OCI-LY3 (cell line): ENCODE results near the gene HDAC3.
A peak's percentile ranks its signal among the peaks of the same experiment; 100 is the strongest.

ENCODE experiments used
- H2AFZ ChIP-seq: fragments of 200-600, 300-600 bp; shearing (Covaris generic); 2 replicates; pipeline ENCODE4 v1.6.0; 2014; ENCODE audit warnings: antibody characterized with exemption, low read depth, low read length
- H3K27ac ChIP-seq: fragments of 200-600, 300-600 bp; sonication (generic); 2 replicates; pipeline ENCODE4 v1.5.1; 2014; ENCODE audit warnings: mild to moderate bottlenecking, low read length, moderate library complexity, mixed read lengths
- H3K27me3 ChIP-seq: fragments of 200-600, 300-600 bp; sonication (generic); 2 replicates; pipeline ENCODE4 v1.6.1; 2014; ENCODE audit warnings: low read depth, low read length, mixed read lengths
- H3K36me3 ChIP-seq: fragments of 200-600, 300-600 bp; sonication (generic); replicated peaks from 2 replicates; pipeline ENCODE3; 2014; ENCODE audit warnings: low read depth, low read length, mixed read lengths
- H3K4me1 ChIP-seq: fragments of 300-600, 200-600 bp; sonication (generic); 2 replicates; pipeline ENCODE4 v1.6.1; 2014; ENCODE audit warnings: low read length, mixed read lengths
- H3K4me2 ChIP-seq: fragments of 200-600, 300-600 bp; sonication (generic); 2 replicates; pipeline ENCODE4 v1.6.1; 2014; ENCODE audit warnings: low read length, mixed read lengths
- H3K4me3 ChIP-seq: fragments of 300-600, 200-600 bp; sonication (generic); 2 replicates; pipeline ENCODE4 v1.5.1; 2014; ENCODE audit warnings: antibody characterized with exemption, mild to moderate bottlenecking, low read length, moderate library complexity
- H3K79me2 ChIP-seq: fragments of 300-600, 200-600 bp; shearing (Covaris generic); 2 replicates; pipeline ENCODE4 v1.6.1; 2014; ENCODE audit warnings: mild to moderate bottlenecking, low read length, mixed read lengths
- H3K9ac ChIP-seq: fragments of 300-600, 200-600 bp; shearing (Covaris generic); 2 replicates; pipeline ENCODE4 v1.6.0; 2014; ENCODE audit warnings: mild to moderate bottlenecking, low read length, moderate library complexity
- H3K9me3 ChIP-seq: fragments of 200-600, 300-600 bp; shearing (Covaris generic); 2 replicates; pipeline ENCODE4 v1.6.1; 2014; ENCODE audit warnings: low read length, mixed read lengths; ENCODE audit not compliant: insufficient read depth
- H4K20me1 ChIP-seq: fragments of 200-600, 300-600 bp; sonication (generic); 2 replicates; pipeline ENCODE4 v1.6.1; 2016; ENCODE audit warnings: low read length, mixed read lengths; ENCODE audit not compliant: insufficient read depth
- EZH2phosphoT487 ChIP-seq: fragments of 200-600 bp; shearing (Covaris generic); IDR thresholded peaks from 2 replicates; pipeline ENCODE4 v1.6.1; 2018; ENCODE audit warnings: antibody characterized with exemption, mixed run types, low read depth
- TF ChIP-seq, protein P1 (sequence below): fragments of 200-600, 300-600 bp; sonication (generic); IDR thresholded peaks from 2 replicates; pipeline ENCODE4 v1.5.1; 2014; ENCODE audit warnings: antibody characterized with exemption, low read length, low read depth

HDAC3 gene

DNA sequence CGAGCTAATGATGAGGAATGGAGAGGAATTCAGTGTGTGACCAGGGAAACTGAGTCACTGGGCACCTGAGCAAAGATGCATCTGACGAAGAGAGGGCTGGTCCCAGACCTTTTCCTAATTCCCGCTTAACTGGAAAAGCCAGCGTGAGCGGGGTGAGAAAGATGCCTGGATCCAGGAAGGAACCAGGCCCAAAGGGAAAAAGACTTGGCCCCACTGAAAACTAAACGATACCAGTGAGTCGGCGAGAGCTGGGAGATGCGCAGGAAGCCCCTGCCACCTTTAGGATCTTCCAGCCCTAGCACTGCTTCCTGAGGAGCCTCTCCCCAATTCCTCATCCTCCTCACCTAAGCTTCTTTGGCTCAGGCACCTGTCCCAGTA is 15.1 kb upstream of the HDAC3 start:
- Histone ChIP-seq H2AFZ (peak overlapping the region; percentile 47; the same call in 1 of the 2 replicates), H3K27ac (no peak overlapping the region)
- no peak for TF ChIP-seq EZH2phosphoT487

DNA sequence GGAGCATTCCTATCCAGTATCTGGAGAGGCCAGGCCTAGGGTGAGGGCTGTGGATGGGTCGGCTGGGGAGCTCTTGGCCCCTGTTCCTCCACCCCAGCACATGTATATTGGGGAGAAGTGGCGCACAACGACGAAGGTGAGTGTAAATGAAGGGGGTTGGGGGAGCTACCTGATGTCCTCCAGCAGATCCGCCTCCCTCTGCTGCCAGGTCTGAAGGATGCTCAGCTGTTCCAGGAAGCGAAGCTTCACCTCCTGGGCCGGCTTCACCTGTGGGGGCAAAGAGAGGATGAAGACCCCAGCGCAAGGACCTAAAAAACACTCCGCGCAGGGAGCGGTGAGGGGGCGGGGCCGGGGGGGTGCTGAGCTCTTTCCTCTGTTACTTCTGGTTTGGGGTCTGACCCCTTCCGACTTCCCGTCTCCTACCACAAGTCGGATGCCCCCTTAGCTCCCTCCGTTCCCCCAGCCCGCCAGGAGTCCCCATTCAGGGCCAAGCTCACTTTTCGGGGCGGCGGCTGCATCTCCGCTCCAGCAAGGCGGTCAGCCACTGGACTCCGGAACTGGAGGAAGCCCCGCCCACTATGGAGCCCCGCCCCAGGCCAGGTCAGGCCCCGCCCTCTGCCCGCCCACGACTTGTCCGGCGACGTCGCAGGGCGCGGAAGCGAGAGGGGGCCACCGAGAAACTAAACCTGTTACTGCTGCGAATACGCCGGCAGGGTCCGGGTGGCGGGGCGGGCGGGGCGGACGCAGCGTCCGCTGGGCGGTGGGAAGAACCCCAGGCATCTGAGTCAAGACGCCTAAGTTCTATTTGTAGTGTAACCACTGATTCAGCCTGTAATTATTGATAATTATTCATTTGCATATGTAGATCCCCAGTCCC is 14.4 kb upstream of the HDAC3 start, which contains the start of gene FCHSD1:
FCHSD1 (minus strand) TSS at position 568 of the 877 bp plus-strand sequence; CDS start at position 518, 50 bp downstream.
- H3K79me2 ChIP-seq, result no peaks in the 10 kb centered on the region
- H3K36me3 ChIP-seq, result no peaks in the 10 kb centered on the region
- H3K9ac ChIP-seq, result peak within 1 kb of the TSS; percentile 63
- H3K27me3 ChIP-seq, result no peaks in the 10 kb centered on the region
- peak within 1 kb of the TSS; percentile 90 for H3K4me3 ChIP-seq
- peak within 1 kb of the TSS; percentile 47; the same call in 1 of the 2 replicates for H2AFZ ChIP-seq
- H3K9me3 ChIP-seq, result no peaks in the 10 kb centered on the region
- TF ChIP-seq, protein P1, sequence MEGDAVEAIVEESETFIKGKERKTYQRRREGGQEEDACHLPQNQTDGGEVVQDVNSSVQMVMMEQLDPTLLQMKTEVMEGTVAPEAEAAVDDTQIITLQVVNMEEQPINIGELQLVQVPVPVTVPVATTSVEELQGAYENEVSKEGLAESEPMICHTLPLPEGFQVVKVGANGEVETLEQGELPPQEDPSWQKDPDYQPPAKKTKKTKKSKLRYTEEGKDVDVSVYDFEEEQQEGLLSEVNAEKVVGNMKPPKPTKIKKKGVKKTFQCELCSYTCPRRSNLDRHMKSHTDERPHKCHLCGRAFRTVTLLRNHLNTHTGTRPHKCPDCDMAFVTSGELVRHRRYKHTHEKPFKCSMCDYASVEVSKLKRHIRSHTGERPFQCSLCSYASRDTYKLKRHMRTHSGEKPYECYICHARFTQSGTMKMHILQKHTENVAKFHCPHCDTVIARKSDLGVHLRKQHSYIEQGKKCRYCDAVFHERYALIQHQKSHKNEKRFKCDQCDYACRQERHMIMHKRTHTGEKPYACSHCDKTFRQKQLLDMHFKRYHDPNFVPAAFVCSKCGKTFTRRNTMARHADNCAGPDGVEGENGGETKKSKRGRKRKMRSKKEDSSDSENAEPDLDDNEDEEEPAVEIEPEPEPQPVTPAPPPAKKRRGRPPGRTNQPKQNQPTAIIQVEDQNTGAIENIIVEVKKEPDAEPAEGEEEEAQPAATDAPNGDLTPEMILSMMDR, result no peak
- no peak for TF ChIP-seq EZH2phosphoT487
- no peak within 1 kb of the TSS for H3K27ac ChIP-seq
- H3K4me1 ChIP-seq, result peaks cover 4% of the 10 kb centered on the region
- H4K20me1 ChIP-seq, result no peaks in the 10 kb centered on the region
- peak within 1 kb of the TSS; percentile 92 for H3K4me2 ChIP-seq

More for the DNA sequence above, 15.1 kb upstream of the HDAC3 start:
- Histone ChIP-seq H3K4me2 (peak overlapping the region; percentile 92), H3K4me1 (peaks cover 4% of the 10 kb centered on the region), H3K27me3 (no peaks in the 10 kb centered on the region), H3K9me3 (no peaks in the 10 kb centered on the region), H3K9ac (peak overlapping the region; percentile 63), H4K20me1 (no peaks in the 10 kb centered on the region), H3K79me2 (no peaks in the 10 kb centered on the region), H3K4me3 (peak overlapping the region; percentile 90), H3K36me3 (no peaks in the 10 kb centered on the region)

DNA sequence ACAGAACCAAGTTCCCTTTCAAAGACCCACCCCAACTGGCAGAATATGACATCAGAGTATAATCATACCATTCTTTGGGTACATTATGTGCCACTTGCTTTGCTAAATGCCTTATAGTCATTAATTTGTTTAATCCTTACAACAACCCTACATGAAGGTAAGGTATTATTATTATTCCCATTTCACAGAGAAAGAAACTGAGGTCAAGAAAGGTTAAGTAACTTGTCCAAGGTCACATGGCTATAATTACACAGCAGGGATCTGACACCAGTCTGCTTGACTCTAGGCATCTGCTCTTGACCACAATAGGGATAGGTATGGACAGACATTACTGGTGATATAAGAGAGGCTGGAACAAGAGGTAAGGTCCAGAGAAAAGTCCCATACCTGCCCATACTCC is 13.3 kb upstream of the HDAC3 start:
- H3K4me1 ChIP-seq, result peaks cover 4% of the 10 kb centered on the region
- H3K9ac ChIP-seq, result no peak overlapping the region
- no peak overlapping the region for H3K27ac ChIP-seq
- H3K4me3 ChIP-seq, result no peak overlapping the region
- no peaks in the 10 kb centered on the region for H3K79me2 ChIP-seq
- H3K27me3 ChIP-seq, result no peaks in the 10 kb centered on the region
- no peaks in the 10 kb centered on the region for H4K20me1 ChIP-seq
- H3K36me3 ChIP-seq, result no peaks in the 10 kb centered on the region
- H2AFZ ChIP-seq, result no peak overlapping the region
- TF ChIP-seq, protein P1, result no peak
- TF ChIP-seq EZH2phosphoT487, result no peak
- H3K9me3 ChIP-seq, result no peaks in the 10 kb centered on the region
- no peak overlapping the region; the same call in 1 of the 2 replicates for H3K4me2 ChIP-seq

DNA sequence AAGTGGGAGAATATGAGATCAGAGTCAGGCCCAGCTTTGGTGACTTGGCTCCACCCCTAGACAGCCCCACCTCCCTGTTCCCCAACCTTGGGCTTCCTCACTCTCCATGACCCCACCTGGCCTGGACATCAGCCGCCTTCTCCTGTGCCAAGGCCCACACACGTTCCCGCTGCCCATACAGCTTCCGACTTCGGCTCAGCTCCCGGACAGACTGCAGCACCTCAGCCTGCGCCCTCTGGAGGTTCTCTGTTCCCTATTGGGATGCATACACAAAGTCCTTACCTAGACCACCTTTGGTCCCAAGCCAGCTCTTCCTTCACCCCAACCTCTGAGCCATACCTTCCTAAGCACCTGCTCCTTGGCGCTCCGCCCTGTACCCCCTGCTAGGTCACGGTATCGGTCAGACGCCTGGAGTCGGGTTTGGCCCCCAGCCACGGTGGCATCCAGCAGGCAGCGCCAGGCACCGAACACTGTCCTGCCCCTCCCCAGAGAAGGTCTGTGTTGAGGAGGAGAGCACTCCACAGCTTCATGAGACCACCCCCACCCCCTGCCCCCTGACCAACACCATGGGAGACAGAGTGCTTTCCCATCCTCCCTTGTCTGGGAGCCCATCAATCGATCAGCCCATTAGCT is 12.5 kb upstream of the HDAC3 start:
- Histone ChIP-seq H3K36me3 (no peaks in the 10 kb centered on the region), H4K20me1 (no peaks in the 10 kb centered on the region), H3K9me3 (no peaks in the 10 kb centered on the region), H3K4me2 (no peak overlapping the region), H3K27me3 (no peaks in the 10 kb centered on the region), H3K27ac (no peak overlapping the region), H3K4me3 (no peak overlapping the region), H2AFZ (no peak overlapping the region), H3K4me1 (peaks cover 4% of the 10 kb centered on the region), H3K79me2 (no peaks in the 10 kb centered on the region), H3K9ac (no peak overlapping the region)
- TF ChIP-seq, protein P1, result no peak
- no peak for TF ChIP-seq EZH2phosphoT487
